GM18519 (cell line): Measurements from ENCODE around the gene HGFAC.

Experiments
- ATAC-seq: cut with Tn5 transposase; IDR thresholded peaks from one replicate; pipeline ENCODE4 v1.9.1; 2021; ENCODE audit warnings: mild to moderate bottlenecking, moderate library complexity; ENCODE audit not compliant: unreplicated experiment, low FRiP score

Gene HGFAC

DNA sequence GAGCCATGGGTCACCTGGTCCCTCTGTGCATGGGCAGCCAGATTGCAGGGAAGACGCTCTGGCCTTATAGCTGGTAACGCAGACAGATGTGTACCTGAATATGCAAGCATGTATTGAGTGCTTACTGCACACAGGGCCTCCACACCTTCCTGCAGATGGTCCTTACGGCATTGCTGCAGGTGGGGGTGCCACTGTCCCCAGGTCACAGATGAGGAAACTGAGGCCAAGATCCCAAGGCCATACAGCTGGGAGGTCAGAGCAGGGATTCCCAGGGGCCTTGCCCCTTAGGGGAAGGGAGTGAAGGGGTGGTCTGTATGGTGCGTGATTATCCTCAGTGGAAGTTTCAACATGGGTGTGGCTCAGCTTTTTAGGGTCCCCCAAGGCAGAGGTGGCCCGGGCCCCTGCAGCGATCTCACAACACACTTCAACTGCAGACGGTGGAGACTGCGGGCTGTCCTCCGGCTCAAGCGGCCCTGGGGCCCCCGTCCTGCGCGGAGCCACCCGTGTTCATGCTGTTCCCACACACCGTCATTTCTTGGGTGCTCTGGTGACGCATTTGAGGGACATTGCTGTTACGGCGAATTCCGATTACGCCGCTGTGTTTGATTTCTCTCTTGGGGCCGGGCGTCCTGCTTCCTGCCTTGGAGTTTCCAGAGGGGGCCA, 29.5 kb downstream of the HGFAC start:
- no peak for ATAC-seq

DNA sequence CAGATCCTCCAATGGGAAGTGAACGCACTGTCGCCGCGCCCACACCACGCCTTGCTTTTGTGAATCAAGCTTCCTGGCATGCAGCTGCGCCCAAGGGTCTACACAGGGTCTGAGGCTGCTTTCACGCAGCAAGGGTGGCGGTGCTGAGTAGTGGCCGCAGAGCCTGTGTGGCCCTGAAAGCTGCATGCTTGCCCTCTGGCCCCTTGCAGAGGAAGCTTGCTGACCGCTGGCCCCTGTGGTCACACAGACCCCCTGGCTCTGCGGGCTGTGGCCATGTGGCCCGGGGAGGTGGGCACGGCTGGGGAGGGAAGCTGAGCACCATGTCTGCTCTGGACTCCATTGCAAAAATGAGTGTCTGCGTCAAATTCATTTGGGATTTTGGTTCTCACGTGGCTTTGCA, 30.1 kb downstream of the HGFAC start:
- no peak for ATAC-seq

DNA sequence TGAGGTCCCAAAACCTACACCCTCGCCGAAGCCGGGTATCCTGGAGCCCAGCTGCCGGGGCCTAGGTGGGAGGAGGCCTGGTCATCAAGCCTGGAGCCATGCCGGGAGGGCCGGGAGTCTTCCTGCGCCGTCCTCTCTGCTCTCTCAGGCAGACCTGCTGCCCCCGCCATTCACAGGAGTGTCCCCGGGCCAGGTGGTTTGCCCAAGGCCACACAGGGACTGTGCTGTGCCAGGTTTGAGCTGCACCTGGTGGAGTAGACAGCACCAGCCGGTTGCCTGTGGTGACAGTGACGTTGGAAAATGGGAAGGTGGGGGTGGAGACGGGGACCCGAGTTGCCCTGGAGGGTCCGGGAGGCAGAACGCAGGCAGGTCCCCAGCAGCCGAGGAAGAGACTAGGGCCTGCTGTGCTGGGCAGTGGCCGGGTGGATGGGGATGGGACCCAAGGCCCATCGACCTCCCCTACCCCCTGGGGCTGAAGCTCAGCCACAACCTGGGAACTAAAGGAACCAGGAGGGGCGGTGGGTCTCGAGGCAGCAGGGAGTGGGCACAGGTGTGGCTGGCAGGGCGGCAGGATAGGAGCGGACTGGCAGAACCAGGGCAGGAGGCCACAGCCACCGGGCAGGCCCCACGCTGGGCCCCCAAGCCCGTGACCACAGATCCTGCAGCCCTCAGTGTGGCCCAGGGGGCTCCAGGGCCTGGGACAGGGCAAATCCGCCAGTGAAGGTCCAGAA, 30.8 kb downstream of the HGFAC start:
- ATAC-seq: no peak

DNA sequence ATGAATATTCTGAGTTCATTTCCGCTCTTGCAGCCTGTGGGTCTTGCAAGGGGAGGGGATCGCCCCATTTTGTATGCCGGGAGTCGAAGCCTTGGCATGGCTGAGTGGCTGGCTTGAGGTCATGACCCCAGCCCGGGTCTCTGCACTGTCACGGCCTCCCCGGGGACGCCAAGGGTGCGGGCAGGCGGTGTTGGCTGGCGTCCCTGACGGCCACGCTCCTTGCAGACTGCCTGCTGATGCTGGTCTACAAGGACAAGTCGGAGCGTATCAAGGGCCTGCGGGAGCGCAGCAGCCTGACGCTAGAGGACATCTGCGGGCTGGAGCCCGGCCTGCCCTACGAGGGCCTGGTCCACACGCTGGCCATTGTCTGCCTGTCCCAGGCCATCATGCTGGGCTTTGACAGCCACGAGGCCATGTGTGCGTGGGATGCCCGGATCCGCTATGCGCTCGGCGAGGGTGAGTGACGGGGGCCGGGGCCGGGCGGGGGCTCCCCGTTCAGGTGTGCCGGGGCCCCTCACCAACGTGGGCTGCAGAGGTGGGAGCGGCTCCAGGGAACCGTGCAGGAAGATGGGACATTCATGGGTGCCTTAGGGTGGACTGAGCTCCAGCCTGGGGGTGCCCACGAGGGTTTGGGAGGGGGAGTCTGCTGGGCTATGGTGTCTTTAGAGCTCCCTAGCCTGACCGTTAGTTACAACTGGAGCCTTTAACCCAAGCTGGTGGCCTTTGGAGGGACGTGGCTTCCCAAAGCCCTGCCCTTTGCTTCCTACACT, 31.6 kb downstream of the HGFAC start:
- ATAC-seq: no peak

DNA sequence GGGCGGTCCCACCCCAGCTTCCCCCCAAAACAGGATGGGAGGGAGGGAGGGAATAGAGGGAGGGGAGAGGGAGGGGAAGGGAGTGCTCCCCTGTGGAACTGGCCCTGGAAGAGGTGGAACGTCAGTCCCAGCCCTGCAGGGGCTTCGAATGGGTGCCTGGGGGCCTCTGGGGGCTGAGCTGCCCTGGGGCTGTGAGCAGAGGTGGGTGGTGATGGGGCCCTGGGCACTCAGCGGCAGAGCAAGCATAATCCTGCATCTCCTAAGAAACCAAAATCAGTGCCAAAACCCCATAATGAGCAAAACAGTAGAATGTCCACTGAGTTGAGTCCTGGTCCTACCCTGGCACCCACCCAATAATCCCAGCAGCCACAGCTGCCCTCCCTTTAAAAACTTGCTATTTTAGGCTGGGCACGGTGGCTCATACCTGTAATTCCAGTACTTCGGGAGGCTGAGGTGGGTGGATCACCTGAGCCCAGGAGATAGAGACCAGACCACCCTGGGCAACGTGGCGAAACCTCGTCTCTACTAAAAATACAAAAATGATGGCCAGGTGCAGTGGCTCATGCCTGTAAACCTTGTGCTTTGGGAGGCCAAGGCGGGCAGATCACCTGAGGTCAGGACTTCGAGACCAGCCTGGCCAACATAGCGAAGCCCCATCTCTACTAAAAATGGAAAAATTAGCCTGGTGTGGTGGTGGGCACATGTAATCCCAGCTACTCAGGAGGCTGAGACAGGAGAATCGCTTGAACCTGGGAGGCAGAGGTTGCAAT, 32.4 kb downstream of the HGFAC start:
- ATAC-seq: no peak

DNA sequence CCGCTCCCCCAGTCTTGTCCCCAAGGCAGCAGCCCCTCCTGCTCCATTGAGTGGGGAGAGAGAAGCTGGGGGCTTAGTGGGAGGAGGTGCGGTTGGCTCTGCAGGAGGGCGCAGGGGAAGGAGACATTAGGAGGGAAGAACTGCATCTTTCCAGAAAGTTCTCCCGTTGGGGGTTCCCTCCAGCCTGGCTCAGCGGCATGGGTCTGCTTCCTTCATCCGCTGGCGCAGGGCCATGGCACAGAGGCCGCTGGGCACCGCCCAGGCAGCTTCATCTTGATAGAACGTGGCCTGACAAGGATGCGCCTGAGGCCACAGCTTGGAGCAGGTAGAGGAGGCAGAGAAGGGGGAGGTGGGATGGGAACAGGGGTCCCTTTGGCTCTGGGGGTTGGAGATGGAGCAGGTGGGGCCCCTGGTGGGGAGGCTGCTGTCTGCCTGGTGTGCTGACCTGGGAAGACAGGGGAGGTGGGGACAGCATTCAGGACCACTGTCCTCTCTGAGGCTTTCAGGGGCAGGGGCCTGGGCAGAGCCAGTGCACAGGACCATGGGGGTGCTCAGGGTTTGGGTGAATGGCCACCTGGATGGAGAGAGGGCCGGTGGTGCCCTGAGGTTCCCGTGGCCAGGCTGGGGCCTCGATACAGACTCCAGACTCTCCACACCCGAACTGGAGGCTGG, 33.4 kb downstream of the HGFAC start:
- ATAC-seq: no peak

DNA sequence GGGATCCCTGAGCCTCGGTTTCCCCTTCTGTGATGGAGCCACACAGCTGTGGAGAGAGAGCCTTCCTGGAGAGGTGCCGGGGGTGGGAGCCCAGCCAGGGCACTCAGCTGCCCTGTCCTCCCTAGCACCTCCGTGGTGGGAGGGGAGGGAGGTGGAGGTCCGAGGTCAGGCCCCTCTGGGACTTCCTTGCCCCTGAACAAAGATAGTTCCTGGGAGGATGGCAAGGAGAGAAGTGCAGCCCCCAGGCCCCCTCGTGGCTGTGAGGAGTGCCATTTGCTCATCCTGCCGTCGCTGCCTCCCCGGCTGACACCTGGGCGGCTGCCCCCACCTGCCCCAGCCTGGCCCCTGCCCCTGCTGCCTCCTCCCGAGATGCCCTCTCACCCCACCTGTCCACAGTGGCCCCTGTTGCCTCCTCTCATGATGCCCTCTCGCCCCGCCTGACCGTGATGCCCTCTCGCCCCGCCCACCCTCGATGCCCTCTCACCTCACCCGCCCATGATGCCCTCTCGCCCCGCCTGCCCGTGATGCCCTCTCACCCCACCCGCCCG, 34.0 kb downstream of the HGFAC start:
- no peak for ATAC-seq

DNA sequence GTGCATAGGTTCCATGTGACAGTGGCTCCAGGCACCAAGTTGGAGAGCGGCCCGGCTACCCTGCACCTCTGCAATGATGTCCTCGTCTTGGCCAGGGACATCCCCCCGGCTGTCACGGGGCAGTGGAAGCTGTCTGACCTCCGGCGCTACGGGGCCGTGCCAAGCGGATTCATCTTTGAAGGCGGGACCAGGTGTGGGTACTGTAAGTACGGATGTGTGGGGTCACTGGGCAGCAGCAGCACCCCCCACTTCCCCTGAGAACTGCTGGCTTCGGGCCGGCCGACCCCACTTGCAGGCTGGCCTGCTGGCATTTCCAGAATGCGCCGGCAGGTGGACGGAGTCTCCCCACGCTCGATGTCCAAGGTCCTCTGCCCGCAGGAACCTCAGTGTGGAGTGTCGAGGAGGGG, 34.6 kb downstream of the HGFAC start:
- no peak for ATAC-seq

DNA sequence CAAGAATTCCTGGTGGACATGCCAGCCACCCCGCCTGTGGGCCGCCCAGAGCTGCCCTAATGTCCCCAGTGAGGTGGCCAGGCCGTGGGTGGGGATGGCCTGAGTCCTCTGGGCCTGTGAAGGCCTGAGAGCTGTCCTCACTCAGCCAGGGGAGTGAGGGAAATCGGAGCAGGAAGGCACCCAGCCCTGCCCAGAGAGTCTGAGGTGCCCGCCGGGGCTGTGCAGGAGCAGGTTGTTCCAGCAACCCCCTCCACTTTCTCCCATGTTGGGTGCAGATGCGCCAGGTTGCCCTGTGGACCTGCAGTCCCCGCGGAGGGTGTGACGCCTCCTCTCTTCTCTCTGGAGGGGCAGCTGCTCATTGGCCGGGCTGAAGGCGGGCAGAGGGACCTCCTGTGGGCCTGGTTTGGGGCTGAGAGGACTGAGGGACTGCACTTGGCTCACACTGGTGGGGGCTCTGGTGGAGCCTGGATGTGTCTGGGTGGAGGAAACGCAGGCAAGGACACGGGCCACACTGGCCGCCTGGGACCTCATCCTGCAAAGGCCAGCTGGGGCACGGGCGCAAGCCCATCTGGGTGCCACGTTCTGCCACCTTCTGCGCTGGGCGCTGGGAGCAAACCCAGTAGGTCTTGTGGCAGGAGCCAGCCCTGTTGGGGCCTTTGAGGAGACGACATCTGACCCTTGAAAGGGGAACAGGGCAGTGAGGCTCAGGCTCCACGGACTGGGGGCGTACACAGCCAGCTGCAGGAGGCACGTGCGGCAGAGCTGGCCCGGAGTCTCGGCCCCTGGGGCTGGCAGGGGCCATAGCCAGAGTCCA, 35.4 kb downstream of the HGFAC start:
- no peak for ATAC-seq

DNA sequence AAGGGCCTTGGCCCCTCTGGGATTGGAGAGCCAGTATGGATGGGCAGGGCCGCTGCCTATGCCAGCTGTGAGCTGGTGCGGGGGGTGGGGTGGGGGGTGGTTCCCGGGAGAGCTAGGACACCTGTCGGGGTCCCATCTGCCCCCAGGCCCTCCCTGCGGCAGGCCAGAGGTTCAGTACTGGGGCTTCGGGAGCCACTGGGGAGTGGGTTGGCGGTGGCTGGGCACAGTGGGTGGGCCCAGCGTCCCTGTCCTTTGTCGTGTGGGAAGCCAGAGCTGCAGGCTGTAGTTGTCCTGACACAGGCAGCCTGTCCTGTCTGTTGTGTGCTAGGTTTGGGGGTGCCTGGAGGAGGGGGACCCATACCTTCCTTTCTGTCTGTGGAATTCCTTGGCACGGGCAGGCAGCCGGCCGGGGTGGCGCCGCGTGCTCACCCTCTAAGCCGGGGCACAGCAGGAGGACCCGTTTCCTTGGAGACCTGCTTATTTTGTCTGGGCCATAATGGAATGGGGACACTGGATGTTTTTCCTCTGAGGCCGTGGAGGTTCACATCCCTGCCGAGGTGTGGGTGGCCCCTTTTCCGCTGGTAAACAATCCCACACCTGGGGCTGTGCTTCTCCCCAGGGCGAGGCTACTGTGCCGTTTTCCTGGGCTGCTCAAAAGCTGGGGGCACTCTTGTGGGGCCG, 36.1 kb downstream of the HGFAC start:
- no peak for ATAC-seq

DNA sequence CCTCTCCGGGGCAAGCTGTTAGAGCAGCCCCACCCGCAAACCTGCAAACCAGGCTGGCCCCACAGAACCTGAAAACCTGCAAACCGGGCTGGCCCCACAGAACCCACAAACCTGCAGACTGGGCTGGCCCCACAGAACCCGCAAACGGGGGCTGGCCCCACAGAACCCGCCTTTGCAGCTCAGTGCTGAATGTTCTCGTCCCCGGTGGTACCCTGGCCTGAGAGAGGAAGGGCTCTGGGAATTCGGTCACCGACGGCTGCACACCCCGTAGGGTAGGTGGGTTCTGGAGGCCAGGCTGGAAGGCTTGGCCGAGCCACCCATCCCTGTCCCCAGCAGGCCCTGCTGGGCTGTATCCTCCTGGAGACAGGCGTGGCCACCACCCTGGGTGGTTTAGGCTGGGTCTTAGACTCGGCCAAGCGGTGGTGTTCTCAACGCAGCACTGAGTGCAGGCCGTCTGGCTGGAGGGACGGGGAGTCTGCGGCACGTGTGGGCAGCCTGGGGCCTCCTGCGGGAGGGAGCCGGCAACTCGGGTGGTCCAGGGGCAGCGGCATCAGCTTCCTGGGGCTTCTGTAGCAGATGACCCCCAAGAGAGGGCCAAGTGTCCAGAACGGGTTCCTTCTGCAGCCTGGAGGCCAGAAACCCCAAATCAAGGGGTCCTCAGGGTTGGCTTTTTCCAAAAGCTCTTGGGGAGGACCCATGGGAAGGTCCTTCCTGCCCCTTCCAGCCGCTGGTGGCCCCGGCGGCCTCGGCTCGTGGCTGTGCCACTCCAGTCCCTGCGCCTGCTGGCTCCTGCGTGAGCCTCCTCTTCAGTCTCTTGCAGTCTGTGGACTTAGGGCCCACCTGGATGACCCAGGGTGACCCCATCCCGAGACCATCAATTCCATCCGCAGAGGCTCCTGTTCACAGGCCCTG, 36.9 kb downstream of the HGFAC start:
- ATAC-seq: no peak

DNA sequence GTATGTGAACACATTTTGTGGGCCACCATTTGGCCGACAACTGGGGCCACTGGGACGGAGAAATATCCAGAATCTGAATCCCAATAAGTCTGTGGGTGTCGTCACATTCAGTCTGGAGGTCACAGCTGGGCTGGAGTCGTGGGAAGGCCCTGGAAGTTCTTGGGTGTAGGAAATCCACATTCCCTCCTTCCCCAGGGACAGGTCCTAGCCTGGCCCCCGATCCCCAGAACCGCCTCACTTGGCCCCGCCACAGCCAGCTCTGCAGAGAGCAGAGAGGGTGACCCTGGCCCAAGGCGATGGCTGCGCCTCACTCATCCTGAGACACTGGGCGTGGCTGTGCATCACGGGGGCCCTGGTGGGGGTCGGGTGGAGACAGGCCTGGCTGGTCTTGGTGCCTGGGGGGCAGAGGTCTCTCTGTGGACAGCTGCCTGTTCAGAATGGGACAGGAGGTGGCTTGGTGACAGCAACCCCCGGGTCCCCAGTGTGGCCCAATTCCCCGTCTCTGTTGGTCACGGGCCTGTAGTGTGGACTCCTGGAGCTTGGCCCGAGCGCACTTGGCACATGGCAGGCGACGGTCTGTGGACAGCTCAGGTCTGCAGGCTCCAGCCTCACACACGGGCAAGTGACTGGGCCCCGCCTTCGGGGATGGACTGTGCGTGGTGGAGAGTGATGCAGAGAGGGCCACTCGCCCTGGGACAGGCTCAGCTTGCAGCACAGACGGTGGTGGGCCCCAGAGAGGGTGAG, 37.8 kb downstream of the HGFAC start:
- no peak for ATAC-seq

DNA sequence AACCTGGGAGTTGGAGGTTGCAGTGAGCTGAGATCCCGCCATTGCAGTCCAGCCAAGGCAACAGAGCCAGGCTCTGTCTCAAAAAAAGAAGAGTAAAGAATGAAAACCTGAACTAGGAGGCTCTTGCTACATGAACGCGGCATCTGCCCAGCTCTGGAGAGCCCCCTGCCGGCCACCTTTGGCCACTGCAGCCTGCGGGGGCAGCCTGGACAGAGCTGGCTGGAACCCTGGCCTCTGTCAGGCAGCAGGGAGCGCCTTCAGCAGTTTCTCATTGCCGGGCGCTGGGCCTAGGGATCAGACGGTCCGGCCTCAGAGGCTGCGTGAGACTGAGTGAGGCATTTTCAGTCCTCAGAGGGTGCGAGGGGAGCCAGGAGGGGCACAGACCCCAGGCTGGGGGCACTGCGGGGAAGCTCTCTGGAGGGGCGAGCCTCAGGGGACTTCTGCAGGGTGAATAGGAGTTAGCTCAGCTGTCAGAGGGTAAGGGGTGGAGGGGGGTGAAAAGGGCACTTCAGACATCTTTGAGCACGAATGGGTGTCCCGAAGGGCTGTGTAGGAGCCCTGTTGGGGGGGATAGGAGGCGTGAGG, 38.9 kb downstream of the HGFAC start:
- ATAC-seq: no peak

DNA sequence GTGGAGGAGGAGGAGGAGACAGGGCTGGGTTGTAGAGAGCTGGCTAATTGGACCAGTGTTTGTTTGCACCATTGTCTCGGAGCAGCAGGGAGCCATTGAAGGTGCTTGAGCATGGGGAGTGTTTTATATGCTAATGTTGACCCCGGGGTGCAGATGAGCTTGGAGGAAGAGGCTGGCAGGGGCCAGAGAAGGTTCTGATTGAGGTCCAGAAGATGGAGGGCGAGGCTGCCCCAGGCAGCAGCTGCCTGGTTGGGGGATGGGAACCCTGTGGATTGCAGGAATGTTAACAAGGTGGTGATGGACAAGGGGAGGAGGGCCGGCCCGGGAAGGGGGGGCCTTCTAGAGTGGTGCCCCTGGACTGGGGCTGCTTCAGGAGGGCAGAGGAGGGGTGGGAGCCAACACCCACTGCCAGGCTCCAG, 39.4 kb downstream of the HGFAC start:
- ATAC-seq: no peak

DNA sequence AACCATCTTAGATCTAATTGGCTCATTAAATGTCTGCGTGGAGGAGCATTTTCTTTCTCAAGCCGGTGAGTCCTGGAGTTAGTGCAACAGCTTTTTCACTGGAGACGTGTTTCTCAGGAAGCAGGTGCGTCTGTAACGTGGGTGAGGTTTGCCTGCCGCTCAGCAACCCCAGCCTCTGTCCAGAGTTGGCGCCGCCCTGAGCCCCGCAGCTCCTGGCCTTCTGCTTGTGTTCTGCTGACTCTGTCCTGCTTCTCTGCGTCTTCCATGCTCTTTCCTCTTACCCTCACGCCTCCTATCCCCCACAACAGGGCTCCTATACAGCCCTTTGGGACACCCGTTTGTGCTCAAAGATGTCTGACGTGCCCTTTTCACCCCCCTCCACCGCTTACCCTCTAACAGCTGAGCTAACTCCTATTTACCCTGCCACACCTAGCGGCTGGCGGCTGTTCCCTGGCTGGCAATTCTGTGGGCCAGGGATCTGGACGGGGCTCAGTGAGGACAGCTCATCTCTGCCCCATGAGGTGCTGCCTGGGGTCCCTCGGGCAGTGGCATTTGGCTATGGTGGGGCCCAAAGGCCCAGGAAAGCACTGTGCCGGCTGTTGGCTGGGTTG, 40.1 kb downstream of the HGFAC start:
- ATAC-seq: no peak

DNA sequence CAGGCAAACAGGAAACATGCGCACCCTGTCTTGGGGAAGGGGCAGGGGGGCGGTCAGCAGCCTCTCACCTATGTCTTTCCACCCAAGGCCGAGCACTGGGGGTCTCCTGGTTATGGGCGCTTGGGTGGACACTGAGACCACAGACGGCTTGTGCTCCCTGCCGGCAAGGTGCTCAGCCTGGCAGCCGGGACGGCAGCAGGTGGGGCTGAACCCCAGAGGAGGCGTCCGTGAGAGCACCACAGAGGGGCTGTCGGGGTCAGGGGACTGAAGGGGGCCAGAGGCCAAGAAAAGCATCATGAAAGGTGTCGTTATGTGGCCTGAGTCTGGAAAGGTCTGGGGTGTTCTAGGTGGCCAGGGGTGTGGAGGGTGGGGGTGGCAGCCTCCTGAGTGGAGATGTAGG, 40.9 kb downstream of the HGFAC start:
- no peak for ATAC-seq
